ENCODE results near the gene RALB. TPM values are rescaled to one million over a fixed set of nuclear protein-coding genes. Genes with fewer than 3 reads are reported as not detected.
"Not testable (repeated sequence)": the region's sequence is repeated elsewhere in the genome, so short reads cannot be mapped to it uniquely, and the experiment has no call there.

The RALB gene
- total RNA-seq, 1 experiment from 2014 or later, result 88.6 TPM

- no peak for DNase-seq
- Histone ChIP-seq H3K36me3 (no peaks in the 10 kb centered on the region), H3K4me3 (no peak overlapping the region), H3K9me3 (no peaks in the 10 kb centered on the region), H3K27me3 (no peaks in the 10 kb centered on the region)
These were observed 1.6 kb upstream of the RALB start for GRCh38 chr2:120251078-120251477.

DNA sequence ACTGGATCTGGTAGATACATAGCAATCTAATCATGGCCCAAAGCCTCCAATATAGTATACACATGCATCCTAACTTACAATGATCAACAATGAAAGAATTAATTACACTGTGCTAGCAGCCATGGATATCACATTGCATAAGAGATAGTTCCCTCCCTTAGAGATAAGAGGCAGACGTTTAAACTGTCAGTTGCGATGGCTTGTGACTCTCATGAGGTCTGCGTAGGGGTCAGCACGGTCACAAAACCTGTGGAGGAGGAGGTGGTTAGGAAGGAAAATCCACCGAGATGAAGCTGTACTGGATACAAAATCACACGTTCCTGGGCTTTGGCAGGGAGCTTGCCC is 800 bp upstream of the RALB start:
- no peaks in the 10 kb centered on the region for H3K27me3 ChIP-seq
- DNase-seq, result no peak
- no peaks in the 10 kb centered on the region for H3K9me3 ChIP-seq
- peaks cover 6% of the 10 kb centered on the region for H3K36me3 ChIP-seq
- H3K4me3 ChIP-seq, result peak overlapping the region; percentile 82

GRCh38 chr2:120253021-120253882 is 600 bp downstream of the RALB start:
- Histone ChIP-seq H3K36me3 (peaks cover 15% of the 10 kb centered on the region), H3K9me3 (no peaks in the 10 kb centered on the region), H3K4me3 (peak overlapping the region; percentile 82), H3K27me3 (no peaks in the 10 kb centered on the region)
- DNase-seq, result peak; percentile 82

GRCh38 chr2:120254178-120254577 is 1.5 kb downstream of the RALB start:
- H3K4me3 ChIP-seq, result peak overlapping the region; percentile 82
- H3K27me3 ChIP-seq, result no peaks in the 10 kb centered on the region
- H3K9me3 ChIP-seq, result no peaks in the 10 kb centered on the region
- peaks cover 19% of the 10 kb centered on the region for H3K36me3 ChIP-seq
- DNase-seq, result no peak

GRCh38 chr2:120255071-120255470 is 2.4 kb downstream of the RALB start:
- Histone ChIP-seq H3K9me3 (no peaks in the 10 kb centered on the region), H3K4me3 (no peak overlapping the region), H3K27me3 (no peaks in the 10 kb centered on the region), H3K36me3 (peaks cover 19% of the 10 kb centered on the region)
- DNase-seq, result no peak

DNA sequence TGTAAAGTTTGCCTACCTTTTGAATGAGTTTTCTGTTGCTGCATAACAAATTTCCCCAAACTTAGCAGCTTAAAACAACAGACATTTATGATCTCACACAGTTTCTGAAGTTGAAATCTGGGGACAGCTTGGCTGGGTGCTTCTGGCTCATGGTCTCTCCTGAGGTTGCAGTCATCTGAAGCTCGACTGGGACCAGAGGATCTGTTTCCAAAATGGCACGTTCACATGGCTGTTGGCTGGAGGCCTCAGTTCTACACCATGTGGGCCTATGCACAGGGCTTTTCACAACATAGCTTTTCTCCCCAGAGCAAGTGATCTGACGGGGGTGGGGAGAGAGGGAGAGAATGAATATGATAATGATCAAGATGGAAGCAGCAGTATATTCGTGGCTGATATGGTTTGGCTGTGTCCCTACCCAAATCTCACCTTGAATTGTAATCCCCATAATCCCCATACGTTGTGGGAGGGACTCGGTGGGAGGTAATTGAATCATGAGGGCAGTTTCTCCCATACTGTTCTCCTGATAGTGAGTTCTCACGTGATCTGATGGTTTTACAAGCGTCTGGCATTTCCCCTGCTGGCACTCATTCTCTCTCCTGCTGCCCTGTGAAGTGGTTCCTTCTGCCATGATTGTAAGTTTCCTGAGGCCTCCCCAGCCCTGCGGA is 3.5 kb downstream of the RALB start:
- no peaks in the 10 kb centered on the region for H3K27me3 ChIP-seq
- H3K36me3 ChIP-seq, result peaks cover 19% of the 10 kb centered on the region
- DNase-seq, result no peak
- no peak overlapping the region for H3K4me3 ChIP-seq
- H3K9me3 ChIP-seq, result peaks cover 2% of the 10 kb centered on the region; the same call in 1 of the 2 replicates

DNA sequence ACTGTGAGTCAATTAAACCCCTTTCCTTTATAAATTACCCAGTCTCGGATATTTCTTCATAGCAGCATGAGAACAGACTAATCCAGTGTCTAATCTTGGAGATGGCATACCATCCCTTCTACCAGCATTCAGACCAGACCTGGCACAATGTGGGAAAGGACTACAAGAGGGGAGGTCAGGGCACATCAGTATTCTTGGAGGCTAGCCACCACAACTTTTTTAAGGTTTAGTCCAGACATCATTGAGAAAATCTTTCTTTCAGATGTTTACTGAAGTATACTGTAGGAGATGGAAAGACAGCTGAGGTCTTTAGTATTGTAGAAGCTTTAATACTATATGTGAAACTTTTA is 4.0 kb downstream of the RALB start:
- peaks cover 19% of the 10 kb centered on the region for H3K36me3 ChIP-seq
- H3K27me3 ChIP-seq, result no peaks in the 10 kb centered on the region
- H3K9me3 ChIP-seq, result peaks cover 2% of the 10 kb centered on the region; the same call in 1 of the 2 replicates
- H3K4me3 ChIP-seq, result no peak overlapping the region
- DNase-seq, result no peak

- Histone ChIP-seq H3K27me3 (no peaks in the 10 kb centered on the region), H3K9me3 (peaks cover 2% of the 10 kb centered on the region; the same call in 1 of the 2 replicates), H3K36me3 (peaks cover 19% of the 10 kb centered on the region), H3K4me3 (no peak overlapping the region)
- no peak for DNase-seq
These were observed 4.9 kb downstream of the RALB start for GRCh38 chr2:120257522-120257921.

DNA sequence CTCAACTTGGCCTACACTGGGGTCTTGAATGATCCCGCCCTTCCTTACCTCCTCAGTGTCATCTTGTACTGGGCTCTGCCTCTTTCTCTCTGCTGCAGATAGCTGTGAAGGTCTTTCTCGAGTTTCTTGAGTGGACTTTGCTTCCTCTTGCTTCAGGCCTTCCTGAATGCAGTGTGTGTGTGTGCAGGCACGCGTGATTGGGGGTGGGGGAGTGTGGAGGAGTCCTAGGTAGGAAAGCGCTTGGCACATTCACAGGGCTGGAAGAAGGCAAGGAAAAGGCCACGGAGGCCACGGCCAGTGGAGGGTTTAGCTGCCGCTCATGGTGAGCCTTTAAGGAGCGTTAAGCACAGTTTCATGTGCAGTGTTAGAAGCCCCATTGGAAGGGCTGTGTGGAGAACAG is 5.5 kb downstream of the RALB start:
- Histone ChIP-seq H3K27me3 (no peaks in the 10 kb centered on the region), H3K4me3 (no peak overlapping the region), H3K9me3 (peaks cover 2% of the 10 kb centered on the region; the same call in 1 of the 2 replicates), H3K36me3 (peaks cover 19% of the 10 kb centered on the region)
- no peak for DNase-seq

DNA sequence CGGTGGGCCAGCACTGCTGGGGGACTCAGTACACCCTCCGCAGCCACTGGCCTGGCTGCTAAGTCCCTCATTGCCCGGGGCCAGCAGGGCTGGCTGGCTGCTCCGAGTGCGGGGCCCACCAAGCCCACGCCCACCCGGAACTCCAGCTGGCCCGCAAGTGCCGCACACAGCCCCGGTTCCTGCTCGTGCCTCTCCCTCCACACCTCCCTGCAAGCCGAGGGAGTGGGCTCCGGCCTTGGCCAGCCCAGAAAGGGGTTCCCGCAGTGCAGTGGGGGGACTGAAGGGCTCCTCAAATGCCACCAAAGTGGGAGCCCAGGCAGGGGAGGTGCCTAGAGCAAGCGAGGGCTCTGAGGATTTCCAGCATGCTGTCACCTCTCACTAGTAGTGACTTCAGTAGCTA is 7.3 kb downstream of the RALB start:
- DNase-seq, H3K27me3 ChIP-seq, H3K4me3 ChIP-seq, H3K9me3 ChIP-seq: not testable (repeated sequence)
- peaks cover 19% of the 10 kb centered on the region for H3K36me3 ChIP-seq

DNA sequence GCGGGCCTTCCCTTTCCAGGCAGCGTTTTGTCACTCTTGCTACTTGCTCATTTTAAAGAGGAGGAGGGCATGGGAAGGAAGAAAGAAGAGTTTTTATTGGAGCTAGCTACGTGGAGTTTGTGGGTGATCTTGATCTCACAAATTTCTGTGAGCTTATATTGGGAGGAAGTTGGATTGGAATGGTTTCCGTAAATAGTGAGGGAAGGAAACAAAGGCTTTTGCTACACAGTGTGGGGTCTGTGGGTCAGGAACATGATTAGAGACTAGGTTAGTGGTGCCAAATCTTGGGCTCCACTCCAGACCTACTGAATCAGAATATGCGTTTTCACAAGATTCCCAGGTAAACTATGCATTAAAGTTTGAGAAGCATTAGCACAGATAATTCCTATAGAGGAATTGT is 8.1 kb downstream of the RALB start:
- Histone ChIP-seq H3K36me3 (peaks cover 21% of the 10 kb centered on the region), H3K4me3 (no peak overlapping the region), H3K9me3 (peaks cover 2% of the 10 kb centered on the region; the same call in 1 of the 2 replicates), H3K27me3 (no peaks in the 10 kb centered on the region)
- no peak for DNase-seq

DNA sequence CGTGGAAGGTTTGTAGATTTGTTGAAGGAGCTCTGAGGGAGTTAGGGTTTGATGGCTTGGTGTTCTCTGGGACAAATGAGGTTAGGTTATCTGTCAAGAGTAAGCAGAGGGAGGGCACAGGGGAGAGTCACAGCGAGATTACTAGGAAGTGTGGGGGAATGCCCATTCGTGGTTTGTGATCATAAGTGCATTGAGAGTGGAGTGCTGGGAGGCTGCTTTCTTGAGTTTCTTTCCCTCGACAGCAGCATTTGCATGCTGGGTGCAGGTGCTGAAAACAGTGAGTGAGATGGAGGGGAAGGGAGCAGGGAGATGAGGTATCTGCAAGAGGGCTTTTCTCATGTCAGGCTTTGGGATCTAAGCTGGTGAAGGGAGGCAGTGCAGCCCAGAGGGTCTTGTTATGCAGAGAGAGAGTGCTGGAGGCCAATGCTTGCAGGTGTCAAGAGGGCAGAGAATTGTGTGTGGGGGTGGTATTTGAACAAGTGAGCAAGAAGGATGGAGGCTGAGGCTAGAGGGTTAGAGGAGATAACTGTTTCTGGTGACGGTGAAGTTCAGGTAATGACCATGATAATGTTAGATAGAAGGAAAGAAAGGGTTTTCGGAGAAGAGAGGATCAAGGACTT is 8.8 kb downstream of the RALB start:
- Histone ChIP-seq H3K27me3 (no peaks in the 10 kb centered on the region), H3K4me3 (no peak overlapping the region), H3K9me3 (peaks cover 2% of the 10 kb centered on the region; the same call in 1 of the 2 replicates), H3K36me3 (peaks cover 19% of the 10 kb centered on the region)
- DNase-seq, result no peak

- H3K9me3 ChIP-seq, result peaks cover 2% of the 10 kb centered on the region; the same call in 1 of the 2 replicates
- H3K27me3 ChIP-seq, result no peaks in the 10 kb centered on the region
- peaks cover 15% of the 10 kb centered on the region for H3K36me3 ChIP-seq
- H3K4me3 ChIP-seq, result no peak overlapping the region
- DNase-seq, result no peak
These were observed 9.5 kb downstream of the RALB start for GRCh38 chr2:120262150-120262549.

GRCh38 chr2:120262761-120263428 is 10.2 kb downstream of the RALB start:
- peaks cover 10% of the 10 kb centered on the region for H3K36me3 ChIP-seq
- no peaks in the 10 kb centered on the region for H3K27me3 ChIP-seq
- H3K9me3 ChIP-seq, result peaks cover 2% of the 10 kb centered on the region; the same call in 1 of the 2 replicates
- no peak for DNase-seq
- H3K4me3 ChIP-seq, result no peak overlapping the region

GRCh38 chr2:120265006-120265405 is 12.4 kb downstream of the RALB start:
- H3K27me3 ChIP-seq, result no peaks in the 10 kb centered on the region
- no peak overlapping the region for H3K4me3 ChIP-seq
- no peak for DNase-seq
- peaks cover 9% of the 10 kb centered on the region for H3K36me3 ChIP-seq
- H3K9me3 ChIP-seq, result peaks cover 2% of the 10 kb centered on the region; the same call in 1 of the 2 replicates

DNA sequence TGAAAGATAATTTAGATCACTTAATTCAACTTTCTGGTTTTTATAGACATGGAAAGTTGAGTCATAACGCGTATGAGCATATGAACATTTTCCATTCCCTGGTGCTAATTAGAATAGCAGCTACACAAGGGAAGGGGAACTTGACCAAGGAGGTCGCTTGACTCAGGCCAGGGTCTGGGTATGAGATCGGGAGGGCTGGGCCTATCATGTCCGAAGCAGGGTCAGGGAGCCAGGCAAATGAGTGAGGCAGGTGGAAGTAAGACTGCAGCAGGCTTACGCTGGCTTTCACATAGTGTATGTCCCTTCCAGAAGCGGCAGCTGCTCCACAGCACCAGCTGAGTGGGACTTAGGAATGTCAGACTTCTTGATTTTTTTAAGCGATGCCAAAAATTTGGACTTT is 14.7 kb downstream of the RALB start:
- no peak for DNase-seq
- Histone ChIP-seq H3K4me3 (no peak overlapping the region), H3K9me3 (no peaks in the 10 kb centered on the region; the same call in 1 of the 2 replicates), H3K27me3 (no peaks in the 10 kb centered on the region), H3K36me3 (peaks cover 9% of the 10 kb centered on the region)

All from MG63 (cell line).